H1 (cell line): ENCODE data around the gene LOXL1. TPM values are rescaled to one million over a fixed set of nuclear protein-coding genes. Genes with fewer than 3 reads are reported as not detected.

Experiments used
- CTCF ChIA-PET: fragments of 300-600 bp; sonication (Branson Sonifier 250); formaldehyde crosslinking; loops from one replicate; lab custom pipeline; 2021; ENCODE audit not compliant: partially characterized antibody; lab: Charles Lee
- POLR2A ChIA-PET: fragments of 300-600 bp; sonication (Branson Sonifier 250); formaldehyde crosslinking; loops from one replicate; lab custom pipeline; 2021; ENCODE audit warnings: inconsistent platforms; ENCODE audit not compliant: partially characterized antibody; lab: Charles Lee
- DNase-seq, 2 experiments: peaks; one replicate each; pipeline versions ENCODE4 v3.0.0 to v3.0.0-alpha.2; 2010 to 2022; ENCODE audit warnings: low spot score in 2 of 2, low read depth in 1 of 2, mixed read lengths in 1 of 2
- FAIRE-seq: peaks from 2 replicates; lab custom pipeline; 2011; peaks lifted over from hg19 to GRCh38; lab: Jason Lieb, UNC
- H2AFZ ChIP-seq: 2 replicates; pipeline ENCODE4 v1.8.1; 2012; ENCODE audit warnings: low read length, inconsistent platforms
- H2AK5ac ChIP-seq: 2 replicates; pipeline ENCODE4 v1.6.1; 2013; ENCODE audit warnings: low read depth, low read length
- H2BK120ac ChIP-seq: replicated peaks from 2 replicates; pipeline ENCODE3; 2013; ENCODE audit warnings: low read depth, low read length, inconsistent platforms
- H2BK12ac ChIP-seq: 2 replicates; pipeline ENCODE4 v1.6.1; 2013; ENCODE audit warnings: low read depth, low read length
- H2BK15ac ChIP-seq: 2 replicates; pipeline ENCODE4 v1.6.1; 2013; ENCODE audit warnings: low read length
- H2BK20ac ChIP-seq: 2 replicates; pipeline ENCODE4 v1.6.1; 2013; ENCODE audit warnings: low read length
- H2BK5ac ChIP-seq: 2 replicates; pipeline ENCODE4 v1.6.1; 2013; ENCODE audit warnings: low read depth, low read length
- H3K14ac ChIP-seq: 2 replicates; pipeline ENCODE4 v1.6.1; 2013; ENCODE audit warnings: inconsistent platforms; ENCODE audit not compliant: insufficient read length
- H3K18ac ChIP-seq: 2 replicates; pipeline ENCODE4 v1.6.1; 2013; ENCODE audit warnings: low read length; ENCODE audit errors: extremely low read depth
- H3K23ac ChIP-seq: 2 replicates; pipeline ENCODE4 v1.6.1; 2013; ENCODE audit warnings: inconsistent platforms; ENCODE audit not compliant: insufficient read length
- H3K23me2 ChIP-seq: 2 replicates; pipeline ENCODE4 v1.6.1; 2013; ENCODE audit warnings: low read depth, low read length
- H3K27ac ChIP-seq: 2 replicates; pipeline ENCODE4 v1.6.1; 2011; ENCODE audit warnings: low read depth, low read length, inconsistent platforms
- H3K27me3 ChIP-seq, 4 experiments: replicated peaks in 1 of 4; 1 replicate in 1 of 4; 2 replicates in 3 of 4; pipeline versions ENCODE4 v1.6.1 to v1.8.1; 2011 to 2013; ENCODE audit warnings: low read length in 3 of 4, mild to moderate bottlenecking in 3 of 4, inconsistent platforms in 2 of 4, mixed read lengths in 2 of 4, moderate library complexity in 1 of 4; ENCODE audit not compliant: control insufficient read depth in 3 of 4, insufficient read depth in 3 of 4; ENCODE audit errors: extremely low read depth in 1 of 4
- H3K36me3 ChIP-seq, 4 experiments: 2 replicates each; pipeline versions ENCODE4 v1.6.1 to v1.8.1; 2011 to 2013; ENCODE audit warnings: mild to moderate bottlenecking in 4 of 4, low read length in 3 of 4, moderate library complexity in 2 of 4, control low read depth in 1 of 4, inconsistent platforms in 1 of 4; ENCODE audit not compliant: insufficient read depth in 4 of 4, control insufficient read depth in 2 of 4
- H3K4ac ChIP-seq: replicated peaks from 2 replicates; pipeline ENCODE3; 2013; ENCODE audit warnings: low read length, low read depth, mixed read lengths, inconsistent platforms; ENCODE audit not compliant: insufficient read length
- H3K4me1 ChIP-seq, 4 experiments: replicated peaks in 1 of 4; 1 replicate in 1 of 4; 2 replicates in 3 of 4; pipeline versions ENCODE4 v1.6.1 to v1.8.1; 2011 to 2013; ENCODE audit warnings: low read length in 3 of 4, inconsistent platforms in 2 of 4, mixed read lengths in 1 of 4; ENCODE audit not compliant: insufficient read depth in 4 of 4, control insufficient read depth in 3 of 4
- H3K4me2 ChIP-seq, 2 experiments: 2 replicates each; pipeline versions ENCODE4 v1.6.1 to v1.8.1; 2011 to 2013; ENCODE audit warnings: low read depth in 2 of 2, low read length in 2 of 2, control low read depth in 1 of 2, inconsistent platforms in 1 of 2, mild to moderate bottlenecking in 1 of 2; ENCODE audit not compliant: insufficient read depth in 1 of 2
- H3K4me3 ChIP-seq, 4 experiments: fragments of 200-600, 300-600 bp in 1 of 4; sonication (generic), shearing (Covaris generic), sonication (Bioruptor Twin) in 1 of 4; 2 replicates each; pipeline versions ENCODE4 v1.5.1 to v1.8.1; 2011 to 2016; ENCODE audit warnings: low read length in 4 of 4, low read depth in 3 of 4, control low read depth in 2 of 4, inconsistent platforms in 2 of 4, mild to moderate bottlenecking in 2 of 4, mixed read lengths in 1 of 4, moderate library complexity in 1 of 4; ENCODE audit not compliant: insufficient read depth in 2 of 4; ENCODE audit errors: extremely low read depth in 1 of 4
- H3K56ac ChIP-seq: replicated peaks from 2 replicates; pipeline ENCODE3; 2013; ENCODE audit warnings: low read depth, mild to moderate bottlenecking, mixed read lengths, low read length, inconsistent platforms; ENCODE audit not compliant: insufficient read length
- H3K79me1 ChIP-seq: 2 replicates; pipeline ENCODE4 v1.6.1; 2013; ENCODE audit warnings: low read depth, low read length, control low read depth
- H3K79me2 ChIP-seq, 2 experiments: 2 replicates each; pipeline versions ENCODE4 v1.6.1 to v1.8.1; 2012 to 2013; ENCODE audit warnings: low read length in 2 of 2, mild to moderate bottlenecking in 2 of 2, inconsistent platforms in 1 of 2; ENCODE audit not compliant: insufficient read depth in 2 of 2, control insufficient read depth in 1 of 2
- H3K9ac ChIP-seq, 4 experiments: replicated peaks in 1 of 4; 1 replicate in 1 of 4; 2 replicates in 3 of 4; pipeline versions ENCODE4 v1.6.1 to v1.8.1; 2011 to 2013; ENCODE audit warnings: low read depth in 3 of 4, low read length in 3 of 4, control low read depth in 2 of 4, mild to moderate bottlenecking in 2 of 4, moderate library complexity in 2 of 4, inconsistent platforms in 1 of 4; ENCODE audit errors: extremely low read depth in 1 of 4
- H3K9me3 ChIP-seq, 2 experiments: 2 replicates each; pipeline versions ENCODE4 v1.6.1 to v1.8.1; 2012 to 2013; ENCODE audit warnings: mild to moderate bottlenecking in 2 of 2, moderate library complexity in 2 of 2, control low read depth in 1 of 2, inconsistent platforms in 1 of 2, low read depth in 1 of 2, low read length in 1 of 2, mixed read lengths in 1 of 2; ENCODE audit not compliant: insufficient read depth in 2 of 2
- H4K20me1 ChIP-seq, 2 experiments: replicated peaks in 1 of 2; 2 replicates each; pipeline versions ENCODE3 to v1.8.1; 2011 to 2013; ENCODE audit warnings: inconsistent platforms in 2 of 2, low read length in 2 of 2, mild to moderate bottlenecking in 1 of 2; ENCODE audit not compliant: insufficient read depth in 2 of 2, control insufficient read depth in 1 of 2
- H4K5ac ChIP-seq: 2 replicates; pipeline ENCODE4 v1.6.1; 2013; ENCODE audit warnings: low read length, low read depth, mixed read lengths, inconsistent platforms; ENCODE audit not compliant: insufficient read length
- H4K8ac ChIP-seq: 2 replicates; pipeline ENCODE4 v1.8.0; 2013; ENCODE audit warnings: mild to moderate bottlenecking, moderate library complexity, low read length, inconsistent platforms; ENCODE audit not compliant: insufficient read depth; ENCODE audit errors: extremely low read depth
- H4K91ac ChIP-seq: replicated peaks from 2 replicates; pipeline ENCODE3; 2013; ENCODE audit warnings: low read length, mixed read lengths, inconsistent platforms; ENCODE audit not compliant: insufficient read length
- CBX8 ChIP-seq: fragments of 300-800, 300-1000 bp; sonication (generic); IDR thresholded peaks from 2 replicates; pipeline ENCODE4 v1.7.1; 2016; ENCODE audit warnings: low read depth, low read length, borderline replicate concordance
- KDM4A ChIP-seq: IDR thresholded peaks from one replicate; pipeline ENCODE4 v1.7.1; 2012; ENCODE audit warnings: low read depth, mild to moderate bottlenecking, moderate library complexity, low read length, inconsistent platforms; ENCODE audit not compliant: severe bottlenecking
- NANOG ChIP-seq: IDR thresholded peaks from 2 replicates; pipeline ENCODE4 v1.6.1; 2011; ENCODE audit warnings: low read length, low read depth, mild to moderate bottlenecking, inconsistent platforms; ENCODE audit not compliant: insufficient read depth, poor library complexity, severe bottlenecking
- RAD21 ChIP-seq, 2 experiments: IDR thresholded peaks in 1 of 2; conservative IDR thresholded peaks in 1 of 2; 2 replicates each; pipeline ENCODE4 v1.6.1; 2011; ENCODE audit warnings: low read depth in 2 of 2, low read length in 2 of 2, improper control_type of control experiment in 1 of 2, inconsistent platforms in 1 of 2, mild to moderate bottlenecking in 1 of 2, moderate library complexity in 1 of 2
- RNF2 ChIP-seq: fragments of 200-900, 300-1000 bp; sonication (generic); IDR thresholded peaks from 2 replicates; pipeline ENCODE4 v1.7.1; 2016; ENCODE audit warnings: borderline replicate concordance, low read depth, mild to moderate bottlenecking, antibody characterized with exemption, low read length; ENCODE audit not compliant: poor library complexity, severe bottlenecking; ENCODE audit errors: missing control alignments
- SIX5 ChIP-seq: IDR thresholded peaks from 2 replicates; pipeline ENCODE4 v1.6.1; 2011; ENCODE audit warnings: mild to moderate bottlenecking, low read depth, low read length
- SP4 ChIP-seq: IDR thresholded peaks from 2 replicates; pipeline ENCODE4 v1.6.1; 2012; ENCODE audit warnings: low read length, inconsistent platforms
- WGBS, 2 experiments: shearing (Covaris generic) in 1 of 2; methylation state at CpG; one replicate each; pipeline versions ENCODE4 v1.1.6 to v1.1.7; 2013 to 2015; ENCODE audit warnings: low lambda C conversion rate in 2 of 2, mixed read lengths in 2 of 2, inconsistent platforms in 1 of 2, low coverage in 1 of 2, missing lambda C conversion rate in 1 of 2; ENCODE audit not compliant: insufficient replicate concordance in 2 of 2, insufficient coverage in 1 of 2, insufficient read length in 1 of 2; ENCODE audit errors: extremely low coverage in 1 of 2, missing lambda C conversion rate in 1 of 2; 5-methylcytosine and 5-hydroxymethylcytosine counted together
- polyA plus RNA-seq, 7 experiments: library from polyadenylated mRNA; depleted of rRNA in 3 of 7; stranded (reverse) in 5 of 7; unstranded in 2 of 7; fragments of >200 nt in 5 of 7; fragments of 200-250 nt in 2 of 7; gene quantifications; 1 replicate in 5 of 7; 2 replicates in 1 of 7; 4 replicates in 1 of 7; pipeline versions ENCODE4 v1.2.1 to v1.2.3, GENCODE V29; 2011 to 2013; ENCODE audit warnings: missing spikeins in 2 of 7, mixed read lengths in 2 of 7
- total RNA-seq: library from RNA; stranded (reverse); fragmentation: NEBNext Ultra II Directional; extraction: Animal tissue kit (Norgen Biotek cat#: 25700); gene quantifications from 2 replicates; pipeline ENCODE4 v1.2.1, GENCODE V29; 2021

LOXL1 gene
- total and polyA plus RNA-seq, 2 of the 8 experiments (the other 6 are each of a cell fraction or from before 2014, with no cell fraction given), result 8.1 to 14.4 TPM

GRCh38 chr15:73941871-73942635, 15.8 kb downstream of the LOXL1 start:
- H3K18ac ChIP-seq, result no peak overlapping the region
- H4K20me1 ChIP-seq, result peaks cover 0 to 2% of the 10 kb centered on the region in 2 experiments
- no peaks in the 10 kb centered on the region for H3K27me3 ChIP-seq
- no peak overlapping the region for H3K4me2 ChIP-seq
- no peak overlapping the region for H4K8ac ChIP-seq
- H3K14ac ChIP-seq, result no peak overlapping the region
- ChIA-PET CTCF (interaction anchor here (0.9 to 1.6 kb wide), 5 partner anchors 8 to 105 kb away, joined by 3 to 5 read pairs (median 3); no protein-coding TSS in a partner anchor), POLR2A (interaction anchor here (1.6 kb wide), 1 partner anchor 15 kb away, joined by 6 read pairs; no protein-coding TSS in a partner anchor)
- H4K5ac ChIP-seq, result no peak overlapping the region
- no peak overlapping the region for H2BK120ac ChIP-seq
- H3K56ac ChIP-seq, result no peak overlapping the region
- 83% methylated on average over 10 of the region's 10 CpGs; no CpG with 5 or more reads in 1 of the 2 experiments for WGBS, 2 experiments
- H3K23me2 ChIP-seq, result no peaks in the 10 kb centered on the region
- no peak overlapping the region for H2AK5ac ChIP-seq
- H2BK5ac ChIP-seq, result no peak overlapping the region
- H3K23ac ChIP-seq, result no peak overlapping the region
- no peak overlapping the region for H4K91ac ChIP-seq
- H2BK15ac ChIP-seq, result no peak overlapping the region
- no peak overlapping the region for H3K9ac ChIP-seq
- no peak overlapping the region for H2BK20ac ChIP-seq
- no peaks in the 10 kb centered on the region for H3K79me2 ChIP-seq
- no peaks in the 10 kb centered on the region for H3K79me1 ChIP-seq
- no peak overlapping the region for H3K4me3 ChIP-seq
- no peak for DNase-seq
- no peaks in the 10 kb centered on the region; a peak in 1 of 7 replicates for H3K4me1 ChIP-seq
- no peak overlapping the region for H3K27ac ChIP-seq
- no peak for FAIRE-seq
- H3K9me3 ChIP-seq, result no peaks in the 10 kb centered on the region
- H3K36me3 ChIP-seq, result no peaks in the 10 kb centered on the region
- H3K4ac ChIP-seq, result no peak overlapping the region
- H2AFZ ChIP-seq, result no peak overlapping the region
- H2BK12ac ChIP-seq, result no peak overlapping the region
- no peak for TF ChIP-seq KDM4A
- no peak for TF ChIP-seq NANOG
- TF ChIP-seq RAD21 (IDR thresholded peaks at IDR 0.05 in 1 of 2, conservative IDR thresholded peaks at IDR 0.05 in 1 of 2; ENCODE audit: low read depth in 2 of 2, low read length in 2 of 2), result no peak
- no peak for TF ChIP-seq SIX5
- TF ChIP-seq SP4, result no peak
- no peak for TF ChIP-seq CBX8
- no peak for TF ChIP-seq RNF2
